ENCODE measurements around the gene PLA2G4E.

- no peak for TF ChIP-seq PRMT5 (CRISPR knock-in tag; IDR thresholded peaks at IDR 0.05)
- no peak for TF ChIP-seq CBX5 (IDR thresholded peaks at IDR 0.05; ENCODE audit: borderline replicate concordance, low read depth)
- TF ChIP-seq POLR2AphosphoS5 (IDR thresholded peaks at IDR 0.05; ENCODE audit: control insufficient read depth, insufficient read depth, low read depth, low read length) = no peak
Measured at GRCh38 chr15:42057799-42058646, 37.2 kb upstream of the PLA2G4E start.
